ENCODE data around the gene EVC. TPM values are rescaled to one million over a fixed set of nuclear protein-coding genes. Genes with fewer than 3 reads are reported as not detected.
"Not testable (repeated sequence)": the region's sequence is repeated elsewhere in the genome, so short reads cannot be mapped to it uniquely, and the experiment has no call there.

Gene EVC
- total RNA-seq, 3 donors from 2014 or later, result 1.9 to 24.2 (median 4.6) TPM

DNA sequence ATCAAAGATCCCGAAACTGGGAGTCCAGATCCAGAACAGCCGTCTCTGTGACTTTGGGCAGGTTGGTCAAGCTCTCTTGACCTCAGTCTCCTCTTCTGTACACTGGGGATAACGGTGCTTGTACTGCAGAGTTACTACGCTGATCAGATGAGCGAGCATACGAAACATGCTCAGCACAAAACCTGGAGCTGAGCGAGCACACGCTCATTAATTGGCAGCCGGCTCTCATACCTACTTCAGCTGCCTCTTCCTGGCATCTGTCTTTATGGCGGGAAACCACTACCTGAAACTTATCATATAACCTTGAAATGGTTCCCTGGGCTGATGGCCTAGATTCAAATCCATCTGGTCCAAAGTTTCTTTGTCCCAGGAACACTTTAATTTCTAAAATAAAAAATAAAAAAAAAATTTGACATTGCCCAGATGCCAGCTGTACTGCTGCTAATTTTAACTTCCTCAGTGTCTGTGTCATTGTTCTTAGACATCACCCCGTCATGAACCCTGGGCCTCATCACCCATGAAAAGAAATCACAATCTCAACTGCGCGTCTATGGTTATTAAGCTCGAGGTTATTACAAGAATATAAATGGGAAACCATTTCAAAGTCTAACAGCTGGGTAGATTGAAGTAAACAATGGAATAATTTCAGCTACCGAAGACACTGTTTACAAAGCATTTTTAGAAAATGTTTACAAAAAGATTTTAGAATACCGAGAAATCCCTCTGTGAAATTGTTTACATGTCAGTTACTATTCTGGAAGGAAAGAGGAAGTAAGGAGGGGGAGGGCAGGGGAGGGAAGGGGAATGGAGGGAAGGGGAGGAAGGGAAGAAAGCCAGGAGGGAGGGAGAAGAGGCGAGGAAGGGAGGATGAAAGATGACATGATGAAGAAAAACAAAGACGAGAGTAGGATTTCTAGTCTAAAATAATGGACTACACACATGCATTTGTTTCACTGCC, 132.9 kb downstream of the EVC start:
- Histone ChIP-seq H3K4me1 (ENCODE audit: low read depth) (no peaks in the 10 kb centered on the region), H3K36me3 (ENCODE audit: low read depth) (no peaks in the 10 kb centered on the region), H3K4me3 (no peak overlapping the region), H3K9me3 (no peaks in the 10 kb centered on the region)
- intact Hi-C loops (cut with DNase I, micrococcal nuclease), result no loop called here
- TF ChIP-seq, protein P1, sequence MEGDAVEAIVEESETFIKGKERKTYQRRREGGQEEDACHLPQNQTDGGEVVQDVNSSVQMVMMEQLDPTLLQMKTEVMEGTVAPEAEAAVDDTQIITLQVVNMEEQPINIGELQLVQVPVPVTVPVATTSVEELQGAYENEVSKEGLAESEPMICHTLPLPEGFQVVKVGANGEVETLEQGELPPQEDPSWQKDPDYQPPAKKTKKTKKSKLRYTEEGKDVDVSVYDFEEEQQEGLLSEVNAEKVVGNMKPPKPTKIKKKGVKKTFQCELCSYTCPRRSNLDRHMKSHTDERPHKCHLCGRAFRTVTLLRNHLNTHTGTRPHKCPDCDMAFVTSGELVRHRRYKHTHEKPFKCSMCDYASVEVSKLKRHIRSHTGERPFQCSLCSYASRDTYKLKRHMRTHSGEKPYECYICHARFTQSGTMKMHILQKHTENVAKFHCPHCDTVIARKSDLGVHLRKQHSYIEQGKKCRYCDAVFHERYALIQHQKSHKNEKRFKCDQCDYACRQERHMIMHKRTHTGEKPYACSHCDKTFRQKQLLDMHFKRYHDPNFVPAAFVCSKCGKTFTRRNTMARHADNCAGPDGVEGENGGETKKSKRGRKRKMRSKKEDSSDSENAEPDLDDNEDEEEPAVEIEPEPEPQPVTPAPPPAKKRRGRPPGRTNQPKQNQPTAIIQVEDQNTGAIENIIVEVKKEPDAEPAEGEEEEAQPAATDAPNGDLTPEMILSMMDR (IDR thresholded peaks at IDR 0.05), result no peak
- ATAC-seq (no peak), DNase-seq (no peak)

DNA sequence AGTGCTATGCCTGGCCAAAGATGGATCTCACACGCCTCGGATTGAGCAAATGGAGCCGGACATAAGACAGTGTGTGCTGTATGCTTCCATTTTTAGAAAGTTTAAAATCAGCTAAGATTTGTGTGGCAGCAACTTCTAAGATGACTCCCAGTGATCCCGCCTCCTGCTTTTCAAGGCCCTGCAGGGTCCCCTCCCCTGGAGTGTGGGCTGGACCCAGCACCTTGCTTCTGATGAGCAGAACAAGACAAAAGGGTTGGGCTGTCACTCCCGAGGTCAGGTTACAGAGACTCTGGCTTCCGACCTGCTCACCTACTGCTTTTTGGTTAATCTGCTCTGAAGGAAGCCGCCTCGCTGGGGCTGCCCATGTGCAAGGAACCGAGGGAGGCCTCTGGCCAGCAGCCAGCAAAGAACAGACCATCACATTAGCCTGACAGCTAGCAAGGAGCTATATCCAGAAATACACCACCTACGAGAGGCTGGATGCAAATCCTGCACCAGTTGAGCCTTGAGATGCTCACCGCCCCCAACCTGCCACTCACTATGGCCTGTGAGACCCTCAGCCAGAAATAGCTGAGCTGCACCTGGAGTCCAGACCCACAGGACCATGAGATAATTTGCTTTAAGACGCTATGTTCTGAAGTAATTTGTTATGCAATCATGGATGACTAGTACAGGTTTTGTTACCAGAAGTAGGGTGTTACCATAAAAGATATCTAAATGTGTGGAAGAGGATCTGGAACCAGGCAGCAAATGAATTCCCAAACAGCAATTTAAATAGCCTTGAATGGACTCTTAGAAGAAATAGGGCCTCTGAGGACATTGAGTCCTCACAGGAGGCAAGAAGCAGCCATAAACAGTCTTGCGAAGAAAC, 134.3 kb downstream of the EVC start:
- ATAC-seq (no peak), DNase-seq (no peak)
- no peaks in the 10 kb centered on the region for H3K9me3 ChIP-seq
- intact Hi-C loops (cut with DNase I, micrococcal nuclease), result no loop called here
- H3K4me3 ChIP-seq, result no peak overlapping the region
- no peaks in the 10 kb centered on the region for H3K36me3 ChIP-seq (ENCODE audit: low read depth)
- TF ChIP-seq, protein P1 (IDR thresholded peaks at IDR 0.05), result no peak
- H3K4me1 ChIP-seq (ENCODE audit: low read depth), result no peaks in the 10 kb centered on the region

DNA sequence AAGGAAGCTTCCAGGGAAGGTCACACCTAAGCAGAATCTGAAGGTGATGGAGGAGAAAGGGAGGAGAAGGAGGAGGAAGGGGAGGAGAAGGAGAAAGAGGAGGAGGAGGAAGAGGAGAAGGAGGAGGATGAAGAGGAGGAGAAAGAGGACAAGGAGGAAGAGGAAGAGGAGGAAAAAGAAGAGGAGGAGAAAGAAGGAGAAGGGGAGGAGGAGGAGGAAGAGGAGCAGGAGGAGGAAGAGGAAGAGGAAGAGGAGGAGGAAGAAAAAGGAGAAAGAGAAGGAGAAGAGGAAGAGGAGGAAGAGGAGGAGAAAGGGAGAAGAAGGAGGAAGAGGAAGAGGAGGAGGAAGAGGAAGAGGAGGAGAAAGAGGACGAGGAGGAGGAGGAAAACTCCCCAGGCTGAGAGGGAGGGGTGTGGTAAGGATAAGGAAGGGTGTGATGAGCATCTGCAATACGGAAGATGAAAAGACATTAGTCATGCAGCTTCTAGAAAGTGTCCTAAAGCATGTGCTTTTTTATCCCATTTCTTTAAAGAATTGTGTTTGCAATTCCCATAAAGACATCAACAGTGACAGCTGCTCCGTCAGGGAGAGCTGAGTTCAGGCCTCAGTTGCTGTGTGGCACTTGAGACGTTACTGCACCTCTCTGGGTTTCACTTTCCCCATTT, 140.8 kb downstream of the EVC start:
- no peak for DNase-seq
- TF ChIP-seq, protein P1 (IDR thresholded peaks at IDR 0.05), result no peak
- ATAC-seq, result no peak
- intact Hi-C loops (cut with DNase I, micrococcal nuclease), result no loop called here
- Histone ChIP-seq H3K4me3 (no peak overlapping the region), H3K36me3 (ENCODE audit: low read depth) (no peaks in the 10 kb centered on the region), H3K4me1 (ENCODE audit: low read depth) (no peaks in the 10 kb centered on the region), H3K9me3 (no peaks in the 10 kb centered on the region)

DNA sequence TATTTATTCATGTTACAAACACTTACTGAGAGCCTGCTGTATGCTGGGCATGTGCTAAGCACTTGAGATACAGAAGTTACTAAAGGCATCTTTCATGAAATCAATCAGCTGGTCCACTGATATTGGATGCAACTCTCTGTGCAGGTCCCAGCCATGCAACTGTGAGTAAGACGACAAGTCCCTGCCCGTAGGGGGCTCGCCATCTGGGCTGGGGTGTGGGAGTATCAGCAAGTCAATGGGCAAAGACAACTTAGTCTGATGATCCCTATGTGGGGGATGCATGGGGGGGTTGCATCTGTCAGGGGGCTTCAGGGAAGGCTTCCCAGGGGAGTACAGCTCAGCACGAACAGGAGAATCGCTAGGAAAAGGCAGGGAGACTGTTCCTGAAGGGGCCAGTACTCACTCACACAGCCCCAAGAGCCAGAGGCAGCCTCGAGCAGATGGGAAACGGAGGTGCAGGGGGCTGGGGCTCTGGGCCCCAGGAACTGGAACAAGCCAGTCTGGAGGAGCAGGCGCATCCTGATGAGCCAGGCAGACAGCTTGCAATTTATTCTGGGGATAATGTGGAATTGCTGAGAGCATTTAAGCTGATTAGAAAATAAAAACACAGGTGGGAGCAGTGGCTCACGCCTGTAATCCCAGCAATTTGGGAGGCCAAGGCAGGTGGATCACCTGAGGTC, 141.7 kb downstream of the EVC start:
- Histone ChIP-seq H3K36me3 (ENCODE audit: low read depth) (no peaks in the 10 kb centered on the region), H3K4me3 (no peak overlapping the region), H3K4me1 (ENCODE audit: low read depth) (no peaks in the 10 kb centered on the region), H3K9me3 (no peaks in the 10 kb centered on the region)
- no peak for ATAC-seq
- intact Hi-C loops (cut with DNase I, micrococcal nuclease), result no loop called here
- DNase-seq, result no peak
- TF ChIP-seq, protein P1 (IDR thresholded peaks at IDR 0.05), result no peak

DNA sequence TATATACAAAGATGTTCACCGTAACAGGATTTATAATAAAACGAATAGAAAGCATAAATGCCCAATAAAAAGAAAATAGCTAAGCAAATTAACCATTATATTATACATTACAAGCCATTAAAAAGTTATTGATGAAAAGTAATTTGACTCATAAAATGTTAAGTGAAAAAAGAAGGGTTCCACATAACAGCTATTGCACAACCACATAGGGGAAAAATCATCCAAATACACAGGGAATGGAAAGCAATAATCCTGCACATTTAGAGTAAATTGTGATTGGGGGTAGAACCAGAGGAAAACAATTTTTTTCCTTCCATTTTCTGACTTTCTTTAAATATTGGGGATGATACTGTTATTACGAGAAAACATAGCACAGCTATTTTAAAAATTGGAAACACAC, 143.9 kb downstream of the EVC start:
- Histone ChIP-seq H3K9me3 (no peaks in the 10 kb centered on the region), H3K4me3 (no peak overlapping the region), H3K36me3 (ENCODE audit: low read depth) (no peaks in the 10 kb centered on the region), H3K4me1 (ENCODE audit: low read depth) (no peaks in the 10 kb centered on the region)
- TF ChIP-seq, protein P1 (IDR thresholded peaks at IDR 0.05), result no peak
- ATAC-seq (no peak), DNase-seq (no peak)
- intact Hi-C loops (cut with DNase I, micrococcal nuclease), result no loop called here

DNA sequence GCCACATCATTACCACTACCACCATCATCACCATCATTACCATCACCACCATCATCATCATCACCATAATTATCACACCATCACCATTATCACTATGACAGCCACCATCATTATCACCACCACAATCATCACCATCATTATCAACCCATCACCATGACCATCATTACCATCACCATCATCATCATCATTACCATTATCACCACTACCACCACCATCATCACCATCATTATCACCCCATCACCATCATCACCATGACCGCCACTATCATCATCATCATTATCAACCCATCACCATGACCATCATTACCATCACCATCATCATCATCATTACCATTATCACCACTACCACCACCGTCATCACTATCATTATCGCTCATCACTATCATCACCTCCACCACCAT, 145.4 kb downstream of the EVC start:
- H3K4me1 ChIP-seq (ENCODE audit: low read depth); H3K9me3 ChIP-seq; intact Hi-C loops (cut with DNase I, micrococcal nuclease); ATAC-seq; H3K4me3 ChIP-seq; H3K36me3 ChIP-seq (ENCODE audit: low read depth); DNase-seq: not testable (repeated sequence)
